NB4 (cell line): ENCODE results near the gene MAN2A1.

ENCODE experiments used
- CTCF ChIP-seq: IDR thresholded peaks from one replicate; pipeline ENCODE4 v1.5.1; 2012; ENCODE audit warnings: low read depth, low read length
- MAX ChIP-seq: IDR thresholded peaks from 2 replicates; pipeline ENCODE4 v1.6.1; 2011; ENCODE audit warnings: low read depth, low read length
- MYC ChIP-seq: IDR thresholded peaks from 2 replicates; pipeline ENCODE4 v1.6.1; 2011; ENCODE audit warnings: low read depth, low read length
- POLR2A ChIP-seq: IDR thresholded peaks from 2 replicates; pipeline ENCODE4 v1.6.1; 2011; ENCODE audit warnings: mild to moderate bottlenecking; ENCODE audit not compliant: insufficient read length; ENCODE audit errors: extremely low read depth

- no peak for TF ChIP-seq CTCF
- no peak for TF ChIP-seq POLR2A
- no peak for TF ChIP-seq MAX
- no peak for TF ChIP-seq MYC
Measured at GRCh38 chr5:109874108-109874507, 184.4 kb downstream of the MAN2A1 start.
